ENCODE results near the gene C6orf15.

Gene C6orf15

DNA sequence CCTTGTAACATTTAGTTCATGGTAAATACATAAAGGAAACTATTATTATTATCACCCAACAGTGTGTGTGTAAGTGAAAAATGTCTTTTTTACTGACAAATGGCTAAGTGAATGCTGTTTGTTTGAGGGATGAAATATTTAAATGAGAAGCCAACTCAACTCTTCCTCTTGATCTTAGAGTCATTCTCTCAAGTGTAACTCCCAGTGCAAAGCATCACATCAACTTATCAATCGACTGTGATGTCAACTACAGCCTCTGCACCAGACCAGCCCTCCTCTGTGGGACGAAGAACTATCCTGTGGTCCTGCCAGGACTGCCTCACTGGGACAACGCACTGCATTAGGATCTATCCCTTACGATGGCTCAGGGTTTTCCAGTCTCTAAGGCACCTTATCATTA lies 5.3 kb downstream of the C6orf15 start:
- no peak for DNase-seq (ENCODE audit: low read depth, low spot score)

- no peak for DNase-seq (ENCODE audit: low read depth, low spot score)
Observed at GRCh38 chr6:31103136-31103535, 9.2 kb downstream of the C6orf15 start.

DNA sequence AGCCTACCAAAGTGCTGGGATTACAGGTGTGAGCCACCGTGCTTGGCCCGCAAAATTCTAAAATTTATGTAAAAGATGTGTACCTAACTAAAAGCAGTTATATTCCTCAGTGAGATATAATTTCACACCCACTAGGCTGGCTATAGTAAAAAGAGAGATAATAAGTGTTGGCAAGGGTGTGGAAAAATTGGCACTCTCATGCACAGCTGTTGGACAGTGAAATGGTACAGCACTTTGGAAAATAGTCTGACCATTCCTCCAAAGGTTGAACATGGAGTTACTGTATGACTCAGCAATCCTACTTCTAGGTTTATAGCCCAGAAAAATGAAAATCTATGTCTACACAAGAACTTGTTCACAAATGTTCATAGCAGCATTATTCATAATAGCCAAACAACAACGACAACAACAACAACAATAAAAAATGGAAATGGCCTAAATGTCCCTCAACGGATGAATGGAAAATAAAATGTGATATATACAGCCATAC lies 13.9 kb downstream of the C6orf15 start:
- no peak for DNase-seq (ENCODE audit: low read depth, low spot score)

DNA sequence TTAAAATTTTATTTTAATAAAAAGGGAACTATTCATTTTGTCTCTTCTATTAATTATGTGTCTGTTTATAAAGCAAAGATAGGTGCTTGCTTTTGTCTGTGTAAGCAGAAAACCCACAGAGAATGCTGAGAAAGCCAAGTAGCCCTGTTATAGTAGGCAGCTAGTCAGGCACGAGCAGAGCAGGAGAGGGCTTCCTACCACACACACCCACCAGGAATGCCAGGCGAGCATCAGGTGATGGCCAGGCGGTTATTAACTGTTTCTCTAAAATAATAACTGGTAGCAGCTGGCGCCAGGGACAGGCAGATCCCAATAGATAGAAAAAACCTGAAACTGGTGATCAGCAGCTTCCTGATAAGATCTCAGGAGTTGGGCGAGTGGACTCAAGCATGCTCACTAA lies 15.7 kb downstream of the C6orf15 start:
- DNase-seq (ENCODE audit: low read depth, low spot score), result no peak

DNA sequence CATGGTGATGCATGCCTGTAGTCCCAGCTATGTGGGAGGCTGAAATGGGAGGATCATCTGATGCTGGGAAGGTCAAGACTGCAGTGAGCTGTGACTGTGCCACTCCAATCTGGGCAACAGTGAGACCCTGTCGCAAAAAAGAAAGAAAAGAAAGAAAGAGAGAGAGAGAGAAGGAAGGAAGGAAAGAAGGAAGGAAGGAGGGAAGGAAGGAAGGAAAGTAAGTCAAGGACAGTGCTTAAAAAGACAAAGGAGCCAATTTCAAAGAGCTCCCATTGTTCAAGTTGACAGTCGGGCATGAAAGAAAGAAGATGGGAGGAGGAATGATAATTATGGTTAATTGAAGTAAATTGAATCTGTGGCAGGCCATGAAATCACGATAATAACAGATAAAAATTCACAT lies 16.2 kb downstream of the C6orf15 start:
- no peak for DNase-seq (ENCODE audit: low read depth, low spot score)

GRCh38 chr6:31094389-31094881 lies 17.9 kb downstream of the C6orf15 start:
- no peak for DNase-seq (ENCODE audit: low read depth, low spot score)

GRCh38 chr6:31092769-31093505 lies 19.4 kb downstream of the C6orf15 start:
- no peak for DNase-seq (ENCODE audit: low read depth, low spot score)

GRCh38 chr6:31092238-31092637 lies 20.1 kb downstream of the C6orf15 start:
- no peak for DNase-seq (ENCODE audit: low read depth, low spot score)

DNA sequence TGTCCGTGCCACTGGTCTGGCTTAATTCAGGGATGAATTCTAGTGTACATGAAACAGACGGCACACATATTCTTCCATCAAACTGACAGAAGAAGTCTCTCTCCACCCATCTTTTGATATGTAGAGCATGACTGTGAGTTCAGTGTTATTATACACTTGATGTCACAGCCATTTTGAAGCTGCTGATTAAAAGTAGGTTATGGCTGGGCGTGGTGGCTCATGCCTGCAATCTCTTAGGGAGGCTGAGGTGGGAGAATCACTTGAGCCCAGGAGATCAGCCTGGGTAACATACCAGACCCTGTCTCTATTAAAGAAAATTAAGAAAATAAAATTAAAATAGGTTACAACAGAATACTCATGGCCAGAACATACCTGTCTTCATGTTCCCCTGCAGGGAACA lies 20.7 kb downstream of the C6orf15 start:
- DNase-seq (ENCODE audit: low read depth, low spot score), result no peak

GRCh38 chr6:31090973-31091364 lies 21.4 kb downstream of the C6orf15 start:
- DNase-seq (ENCODE audit: low read depth, low spot score), result no peak

DNA sequence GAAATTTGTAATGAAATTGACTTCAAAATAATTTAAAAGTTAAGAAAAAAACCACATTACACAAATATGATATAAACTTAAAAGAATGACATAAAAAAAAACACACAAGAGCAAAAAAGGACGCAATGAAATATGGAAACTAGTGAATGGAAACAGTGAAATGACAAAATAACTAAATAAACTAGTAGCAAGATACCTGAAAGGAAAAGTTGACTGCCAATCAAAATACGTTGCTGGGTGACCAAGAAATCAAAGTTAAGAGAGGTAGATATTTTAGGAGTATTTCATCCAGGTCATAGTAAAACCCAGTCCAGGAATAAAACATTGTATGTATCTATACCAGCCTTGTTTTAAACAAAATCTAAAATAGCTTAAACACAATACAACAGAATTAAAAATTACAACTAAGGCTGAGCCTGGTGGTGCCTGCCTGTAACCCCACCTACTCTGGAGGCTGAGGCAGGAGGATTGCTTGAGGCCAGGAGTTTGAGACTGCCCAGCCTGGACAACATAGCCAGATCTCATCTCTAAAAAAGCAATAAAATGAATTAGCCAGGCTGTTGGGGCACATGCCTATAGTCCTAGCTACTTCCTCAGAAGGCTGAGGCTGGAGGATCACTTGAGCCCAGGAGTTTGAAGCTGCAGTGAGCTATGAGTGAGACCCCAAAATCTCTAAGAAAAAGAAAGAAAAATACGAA lies 22.0 kb downstream of the C6orf15 start:
- DNase-seq (ENCODE audit: low read depth, low spot score), result no peak

GRCh38 chr6:31087494-31088089 lies 24.8 kb downstream of the C6orf15 start:
- peak; percentile 58 for DNase-seq (ENCODE audit: low read depth, low spot score)

DNA sequence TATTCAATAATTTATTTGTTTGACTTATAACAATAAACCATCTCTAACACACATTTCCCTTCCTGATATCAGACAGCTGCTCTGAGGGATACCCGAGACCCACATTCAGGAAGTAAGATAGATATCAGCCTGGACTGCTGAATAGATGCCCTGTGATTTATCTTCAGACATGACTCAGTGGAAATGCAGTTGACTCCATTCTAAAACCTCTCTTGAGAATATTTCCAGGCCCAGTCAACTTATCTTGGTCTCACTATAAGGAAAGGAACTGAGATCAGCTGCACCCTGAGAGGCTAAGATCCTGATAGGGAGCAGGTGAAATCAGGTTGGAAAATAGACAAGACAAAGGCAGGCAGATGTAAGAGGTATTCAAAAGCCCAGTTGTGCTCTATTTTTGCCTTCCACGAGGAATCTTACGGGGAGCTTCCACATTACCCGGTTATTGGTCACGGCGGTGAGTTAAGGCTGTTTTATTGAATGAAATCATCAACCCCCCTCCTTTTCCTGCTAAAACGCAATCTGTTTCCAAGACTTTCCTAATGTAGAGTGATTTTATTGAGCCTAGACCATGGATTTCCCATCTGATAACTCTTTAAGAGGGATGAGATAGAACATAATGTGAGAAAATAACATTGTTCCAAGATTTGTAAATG lies 25.5 kb downstream of the C6orf15 start:
- DNase-seq (ENCODE audit: low read depth, low spot score), result no peak

GRCh38 chr6:31083742-31084354 lies 28.5 kb downstream of the C6orf15 start:
- peak; percentile 64 for DNase-seq (ENCODE audit: low read depth, low spot score)

GRCh38 chr6:31081872-31082271 lies 30.5 kb downstream of the C6orf15 start:
- no peak for DNase-seq (ENCODE audit: low read depth, low spot score)

DNA sequence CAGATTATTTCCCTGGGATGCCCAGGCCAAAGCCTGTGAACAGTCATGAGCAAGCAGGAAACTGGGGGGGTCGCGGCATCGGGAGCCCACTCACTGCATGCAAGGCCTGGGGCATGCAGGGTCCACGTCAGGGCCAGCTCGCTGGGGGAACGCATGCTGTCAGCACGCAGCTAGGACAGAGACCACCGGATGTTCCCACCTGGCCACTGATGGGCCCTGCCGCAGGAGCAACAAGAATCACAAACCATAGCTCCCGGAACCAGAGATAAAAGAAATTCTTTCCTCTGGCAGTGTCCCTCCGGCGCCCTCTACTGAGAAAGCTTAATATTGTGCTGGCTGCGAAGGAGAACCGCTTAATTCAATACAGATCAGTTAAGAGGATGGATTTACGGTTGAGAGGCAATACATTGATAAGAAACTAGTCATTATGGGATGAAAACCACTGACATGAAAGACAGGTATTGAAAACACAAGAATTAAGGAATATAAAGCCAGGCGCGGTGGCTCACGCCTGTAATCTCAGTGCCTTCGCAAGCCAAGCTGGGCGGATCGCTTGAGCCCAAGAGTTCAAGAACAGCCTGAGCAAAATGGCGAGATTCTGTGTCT lies 32.6 kb downstream of the C6orf15 start:
- no peak for DNase-seq (ENCODE audit: low read depth, low spot score)

DNA sequence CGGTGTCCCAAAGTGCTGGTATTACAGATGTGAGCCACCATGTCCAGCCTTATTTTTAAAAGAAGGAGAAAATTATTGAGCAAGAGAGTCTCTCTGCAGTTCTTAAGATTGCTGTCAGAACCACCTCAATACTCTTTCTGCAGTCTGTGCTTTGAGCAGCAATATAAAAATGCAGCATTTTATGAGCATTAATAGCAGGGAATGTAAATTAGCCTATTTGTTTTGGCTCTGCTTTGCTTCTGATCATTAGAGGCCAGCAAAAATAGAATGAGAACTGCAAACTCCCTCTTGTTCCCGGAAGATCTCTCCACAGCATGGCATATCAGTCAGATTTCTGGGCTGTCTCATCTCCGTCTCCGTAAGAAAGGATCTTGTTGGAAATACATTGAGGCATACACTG lies 35.8 kb downstream of the C6orf15 start:
- DNase-seq (ENCODE audit: low read depth, low spot score), result no peak

DNA sequence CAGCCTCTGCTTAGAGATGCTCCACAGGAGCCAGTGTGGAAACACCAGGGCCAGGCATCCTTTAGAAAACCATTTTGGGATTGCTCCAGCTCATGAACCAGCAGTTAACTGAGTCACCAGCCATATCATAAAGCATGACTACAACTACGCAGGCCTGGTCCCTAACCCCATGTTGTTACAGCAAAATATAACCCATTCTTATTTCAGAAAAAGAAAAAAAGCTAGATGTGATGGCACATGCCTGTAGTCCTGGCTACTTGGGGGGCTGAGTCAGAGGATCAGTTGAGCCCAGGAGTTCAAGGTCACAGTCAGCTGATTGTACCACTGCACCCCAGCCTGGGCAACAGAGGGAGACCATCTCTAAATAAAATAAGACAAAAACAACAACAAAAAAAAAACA lies 36.8 kb downstream of the C6orf15 start:
- no peak for DNase-seq (ENCODE audit: low read depth, low spot score)

GRCh38 chr6:31074401-31074800 lies 38.0 kb downstream of the C6orf15 start:
- DNase-seq (ENCODE audit: low read depth, low spot score), result no peak

GRCh38 chr6:31070711-31071197 lies 41.6 kb downstream of the C6orf15 start:
- no peak for DNase-seq (ENCODE audit: low read depth, low spot score)

All from brain pericyte (primary cell).